HCT116 (cell line): Measurements from ENCODE around the gene MCTP2. TPM values are rescaled to one million over a fixed set of nuclear protein-coding genes. Genes with fewer than 3 reads are reported as not detected.

Experiments used
- ATAC-seq: fragments of 200-7000 bp; cut with Tn5 transposase; 2 replicates; pipeline ENCODE4 v1.9.1; 2020; ENCODE audit warnings: mild to moderate bottlenecking, moderate library complexity
- BruUV-seq: library from RNA; stranded (reverse); fragments of 400-500 nt; replicated peaks from 2 replicates; lab custom pipeline; 2021; lab: Mats Ljungman, UMichigan
- CTCF ChIA-PET: fragments of 300-600 bp; sonication (Branson Sonifier 250); formaldehyde crosslinking; loops from one replicate; lab custom pipeline; 2021; ENCODE audit warnings: antibody characterized with exemption; lab: Charles Lee
- POLR2A ChIA-PET: fragments of 300-600, 350-600 bp; sonication (Branson Sonifier 250); formaldehyde crosslinking; loops from one replicate; lab custom pipeline; 2021; ENCODE audit warnings: antibody characterized with exemption; lab: Charles Lee
- RAD21 ChIA-PET, 2 experiments: fragments of 300-600 bp; sonication (Branson Sonifier 250); formaldehyde crosslinking; loops; one replicate each; lab custom pipeline; 2023; ENCODE audit warnings: low total read pairs in 2 of 2; ENCODE audit not compliant: uncharacterized antibody in 2 of 2, unreplicated experiment in 2 of 2, low non-redundant PET in 1 of 2; lab: Charles Lee
- DNase-seq: peaks from one replicate; pipeline ENCODE4 v3.0.0-alpha.2; 2010; ENCODE audit warnings: low read depth, low spot score
- H2AFZ ChIP-seq: fragments of 200-600 bp; shearing (Covaris generic), sonication (generic); 2 replicates; pipeline ENCODE4 v1.6.1; 2017; ENCODE audit warnings: low read depth, mixed run types, mixed read lengths, antibody characterized with exemption, low read length; ENCODE audit not compliant: poor library complexity, severe bottlenecking
- H3K27ac ChIP-seq: 2 replicates; pipeline ENCODE4 v1.5.1; 2012; ENCODE audit warnings: low read depth, low read length
- H3K27me3 ChIP-seq: fragments of 200-600 bp; sonication (generic); 2 replicates; pipeline ENCODE4 v1.6.1; 2016; ENCODE audit warnings: mixed run types, low read length, mixed read lengths; ENCODE audit not compliant: insufficient read depth
- H3K36me3 ChIP-seq, 2 experiments: fragments of 200-500 bp in 1 of 2; fragments of 200-600 bp in 1 of 2; sonication (Bioruptor generic) in 1 of 2; sonication (generic) in 1 of 2; 2 replicates each; pipeline versions ENCODE4 v1.5.1 to v1.6.1; 2014 to 2016; ENCODE audit warnings: low read length in 2 of 2, inconsistent platforms in 1 of 2, mixed read lengths in 1 of 2, mixed run types in 1 of 2; ENCODE audit not compliant: insufficient read depth in 2 of 2, control insufficient read depth in 1 of 2
- H3K4me1 ChIP-seq, 2 experiments: fragments of 200-600 bp in 1 of 2; sonication (generic) in 1 of 2; 2 replicates each; pipeline versions ENCODE4 v1.5.1 to v1.6.1; 2012 to 2017; ENCODE audit warnings: low read length in 2 of 2, inconsistent platforms in 1 of 2, mild to moderate bottlenecking in 1 of 2, mixed read lengths in 1 of 2, mixed run types in 1 of 2, moderate library complexity in 1 of 2; ENCODE audit not compliant: insufficient read depth in 2 of 2, control insufficient read depth in 1 of 2
- H3K4me2 ChIP-seq: fragments of 200-600 bp; sonication (generic); 2 replicates; pipeline ENCODE4 v1.6.1; 2017; ENCODE audit warnings: mixed run types, low read length, mixed read lengths
- H3K4me3 ChIP-seq, 2 experiments: fragments of 200-600 bp in 1 of 2; sonication (generic) in 1 of 2; replicated peaks in 1 of 2; 2 replicates each; pipeline ENCODE4 v1.5.1; 2011 to 2016; ENCODE audit warnings: low read length in 2 of 2, control low read depth in 1 of 2, low read depth in 1 of 2, mild to moderate bottlenecking in 1 of 2, mixed read lengths in 1 of 2, mixed run types in 1 of 2
- H3K79me2 ChIP-seq: fragments of 200-600 bp; sonication (generic); 2 replicates; pipeline ENCODE4 v1.6.1; 2017; ENCODE audit warnings: mild to moderate bottlenecking, mixed run types, low read length, moderate library complexity, mixed read lengths; ENCODE audit not compliant: insufficient read depth
- H3K9ac ChIP-seq: fragments of 200-600 bp; sonication (generic); 2 replicates; pipeline ENCODE4 v1.6.1; 2016; ENCODE audit warnings: low read length, mixed read lengths
- H3K9me2 ChIP-seq: fragments of 200-600 bp; sonication (generic), shearing (Covaris generic); 2 replicates; pipeline ENCODE4 v1.6.1; 2017; ENCODE audit warnings: mixed run types, mild to moderate bottlenecking, moderate library complexity; ENCODE audit not compliant: insufficient read depth
- H3K9me3 ChIP-seq, 2 experiments: fragments of 200-500 bp in 1 of 2; fragments of 200-600 bp in 1 of 2; sonication (Bioruptor generic) in 1 of 2; sonication (generic) in 1 of 2; 2 replicates each; pipeline ENCODE4 v1.6.1; 2014 to 2017; ENCODE audit warnings: low read length in 2 of 2, mixed read lengths in 2 of 2, inconsistent platforms in 1 of 2, low read depth in 1 of 2, mild to moderate bottlenecking in 1 of 2, mixed run types in 1 of 2, moderate library complexity in 1 of 2; ENCODE audit not compliant: control insufficient read depth in 1 of 2, insufficient read depth in 1 of 2
- H4K20me1 ChIP-seq: fragments of 200-600 bp; sonication (generic), shearing (Covaris generic); 2 replicates; pipeline ENCODE4 v1.6.1; 2017; ENCODE audit warnings: mixed run types, mild to moderate bottlenecking, moderate library complexity; ENCODE audit not compliant: insufficient read depth
- CEBPB ChIP-seq: IDR thresholded peaks from 2 replicates; pipeline ENCODE4 v1.6.1; 2012; ENCODE audit warnings: low read depth
- EGR1 ChIP-seq: IDR thresholded peaks from 2 replicates; pipeline ENCODE4 v1.6.1; 2012; ENCODE audit warnings: low read depth
- EZH2 ChIP-seq: fragments of 200-600 bp; sonication (generic); IDR thresholded peaks from 2 replicates; pipeline ENCODE4 v1.6.1; 2017; ENCODE audit warnings: antibody characterized with exemption, mixed run types
- EZH2phosphoT487 ChIP-seq: fragments of 200-600 bp; IDR thresholded peaks from 2 replicates; pipeline ENCODE4 v1.6.1; 2018; ENCODE audit warnings: antibody characterized with exemption, borderline replicate concordance
- FOSL1 ChIP-seq: IDR thresholded peaks from 2 replicates; pipeline ENCODE4 v1.6.1; 2012; ENCODE audit warnings: low read depth
- POLR2AphosphoS5 ChIP-seq: IDR thresholded peaks from 2 replicates; pipeline ENCODE4 v1.6.1; 2011; ENCODE audit warnings: mild to moderate bottlenecking, low read depth, low read length, moderate library complexity
- TCF7L2 ChIP-seq: IDR thresholded peaks from 2 replicates; pipeline ENCODE4 v1.7.0; 2011; ENCODE audit warnings: borderline replicate concordance, inconsistent platforms; ENCODE audit not compliant: insufficient read depth, insufficient read length; ENCODE audit errors: extremely low read depth
- ZFX ChIP-seq: fragments of 450-650 bp; IDR thresholded peaks from 2 replicates; pipeline ENCODE4 v1.6.1; 2017
- ZNF274 ChIP-seq: fragments of 200-500 bp; sonication (Bioruptor generic); IDR thresholded peaks from 2 replicates; pipeline ENCODE4 v1.6.1; 2014; ENCODE audit warnings: mild to moderate bottlenecking, low read depth, low read length, inconsistent platforms
- intact Hi-C: fragments of 100-400 bp; cut with micrococcal nuclease; formaldehyde crosslinking; loops from 2 replicates; pipeline ENCODE4 v1.10.0; 2022
- total RNA-seq: library from RNA; stranded (reverse); gene quantifications from one replicate; pipeline ENCODE4 v1.2.1, GENCODE V29; 2021; ENCODE audit not compliant: unreplicated experiment
- TF ChIP-seq, protein P1 (sequence below): IDR thresholded peaks from 2 replicates; pipeline ENCODE4 v1.6.1; 2011; ENCODE audit warnings: mild to moderate bottlenecking, low read length, moderate library complexity; ENCODE audit not compliant: insufficient replicate concordance; ENCODE audit errors: extremely low read depth

The MCTP2 gene
- total RNA-seq, 1 experiment from 2014 or later: 12.9 TPM

DNA sequence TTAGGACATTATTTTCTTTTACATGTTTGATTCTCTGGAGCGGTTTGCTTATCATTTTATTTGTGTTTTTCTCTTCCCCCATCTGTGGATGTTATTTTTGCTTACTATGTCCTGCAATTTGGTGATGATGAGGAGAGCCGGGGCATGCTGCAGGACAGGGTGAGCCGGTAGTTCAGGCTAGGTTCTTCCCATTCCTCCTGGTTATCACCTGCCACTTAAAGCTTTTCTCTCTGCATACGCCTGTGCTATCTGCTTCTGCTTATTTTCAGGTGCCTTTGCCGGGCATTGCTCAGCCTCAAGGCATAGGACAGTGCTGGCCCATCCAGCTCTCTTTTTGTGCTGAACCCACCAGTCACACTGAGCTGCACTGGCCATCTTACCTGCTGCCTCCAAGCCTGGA, 85.8 kb downstream of the MCTP2 start:
- no peak overlapping the region for H3K27ac ChIP-seq
- H3K4me3 ChIP-seq: no peak overlapping the region
- no TSS peak for BruUV-seq
- RAD21 ChIA-PET: no interaction called here
- no peak overlapping the region for H3K9ac ChIP-seq
- H3K4me2 ChIP-seq: no peak overlapping the region
- no peaks in the 10 kb centered on the region; the same call in 1 of the 2 replicates for H4K20me1 ChIP-seq
- H3K79me2 ChIP-seq: no peaks in the 10 kb centered on the region
- no peaks in the 10 kb centered on the region for H3K9me3 ChIP-seq
- no peak overlapping the region for H2AFZ ChIP-seq
- no peaks in the 10 kb centered on the region for H3K9me2 ChIP-seq
- CTCF ChIA-PET: no interaction called here
- POLR2A ChIA-PET: no interaction called here
- H3K4me1 ChIP-seq: no peaks in the 10 kb centered on the region
- ATAC-seq (no peak), DNase-seq (no peak)
- intact Hi-C loops: no loop called here
- no peaks in the 10 kb centered on the region for H3K27me3 ChIP-seq
- H3K36me3 ChIP-seq: no peaks in the 10 kb centered on the region
- TF ChIP-seq, protein P1, sequence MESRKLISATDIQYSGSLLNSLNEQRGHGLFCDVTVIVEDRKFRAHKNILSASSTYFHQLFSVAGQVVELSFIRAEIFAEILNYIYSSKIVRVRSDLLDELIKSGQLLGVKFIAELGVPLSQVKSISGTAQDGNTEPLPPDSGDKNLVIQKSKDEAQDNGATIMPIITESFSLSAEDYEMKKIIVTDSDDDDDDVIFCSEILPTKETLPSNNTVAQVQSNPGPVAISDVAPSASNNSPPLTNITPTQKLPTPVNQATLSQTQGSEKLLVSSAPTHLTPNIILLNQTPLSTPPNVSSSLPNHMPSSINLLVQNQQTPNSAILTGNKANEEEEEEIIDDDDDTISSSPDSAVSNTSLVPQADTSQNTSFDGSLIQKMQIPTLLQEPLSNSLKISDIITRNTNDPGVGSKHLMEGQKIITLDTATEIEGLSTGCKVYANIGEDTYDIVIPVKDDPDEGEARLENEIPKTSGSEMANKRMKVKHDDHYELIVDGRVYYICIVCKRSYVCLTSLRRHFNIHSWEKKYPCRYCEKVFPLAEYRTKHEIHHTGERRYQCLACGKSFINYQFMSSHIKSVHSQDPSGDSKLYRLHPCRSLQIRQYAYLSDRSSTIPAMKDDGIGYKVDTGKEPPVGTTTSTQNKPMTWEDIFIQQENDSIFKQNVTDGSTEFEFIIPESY: no peak
- TF ChIP-seq FOSL1 (no peak), POLR2AphosphoS5 (no peak), EGR1 (no peak), ZNF274 (no peak), ZFX (no peak), EZH2phosphoT487 (no peak), CEBPB (no peak), TCF7L2 (no peak), EZH2 (no peak)
